Mesendoderm (in vitro differentiated cells): ENCODE results near the gene DUSP10.
A peak's percentile ranks its signal among the peaks of the same experiment; 100 is the strongest.

Source experiments
- DNase-seq: peaks from one replicate; pipeline ENCODE4 v3.0.0; 2013
- H2AK5ac ChIP-seq: 2 replicates; pipeline ENCODE4 v1.6.1; 2013; ENCODE audit warnings: low read length, inconsistent platforms
- H2BK120ac ChIP-seq: 2 replicates; pipeline ENCODE4 v1.6.1; 2013; ENCODE audit warnings: low read depth, mild to moderate bottlenecking, low read length, moderate library complexity, mixed read lengths
- H2BK15ac ChIP-seq: replicated peaks from 2 replicates; pipeline ENCODE4 v1.6.1; 2013; ENCODE audit warnings: low read depth, mild to moderate bottlenecking, moderate library complexity
- H2BK5ac ChIP-seq: 2 replicates; pipeline ENCODE4 v1.6.1; 2013; ENCODE audit warnings: low read length, inconsistent platforms
- H3K18ac ChIP-seq: 2 replicates; pipeline ENCODE4 v1.6.1; 2013; ENCODE audit warnings: mild to moderate bottlenecking, low read length, mixed read lengths
- H3K23ac ChIP-seq: one replicate; pipeline ENCODE4 v1.6.1; 2013; ENCODE audit warnings: low read length
- H3K27ac ChIP-seq: 2 replicates; pipeline ENCODE4 v1.5.1; 2013; ENCODE audit warnings: low read depth, mild to moderate bottlenecking, inconsistent platforms, low read length, moderate library complexity
- H3K27me3 ChIP-seq: 2 replicates; pipeline ENCODE4 v1.6.1; 2013; ENCODE audit warnings: low read length, control low read depth, mild to moderate bottlenecking, inconsistent platforms; ENCODE audit not compliant: insufficient read depth, poor library complexity
- H3K36me3 ChIP-seq: 2 replicates; pipeline ENCODE4 v1.6.1; 2013; ENCODE audit warnings: low read length, inconsistent platforms; ENCODE audit not compliant: control insufficient read depth, insufficient read depth
- H3K4ac ChIP-seq: one replicate; pipeline ENCODE4 v1.6.1; 2013; ENCODE audit warnings: low read depth, mild to moderate bottlenecking, low read length, moderate library complexity
- H3K4me1 ChIP-seq: 2 replicates; pipeline ENCODE4 v1.6.1; 2013; ENCODE audit warnings: low read depth, low read length, inconsistent platforms; ENCODE audit not compliant: control insufficient read depth
- H3K4me2 ChIP-seq: 2 replicates; pipeline ENCODE4 v1.6.1; 2013; ENCODE audit warnings: low read length
- H3K4me3 ChIP-seq: 2 replicates; pipeline ENCODE4 v1.5.1; 2013; ENCODE audit warnings: mild to moderate bottlenecking, low read length
- H3K56ac ChIP-seq: one replicate; pipeline ENCODE4 v1.6.1; 2013; ENCODE audit warnings: low read length
- H3K79me1 ChIP-seq: 2 replicates; pipeline ENCODE4 v1.6.1; 2013; ENCODE audit warnings: low read length, inconsistent platforms
- H3K79me2 ChIP-seq: 2 replicates; pipeline ENCODE4 v1.6.1; 2013; ENCODE audit warnings: mild to moderate bottlenecking, low read length; ENCODE audit not compliant: control insufficient read depth, insufficient read depth
- H3K9ac ChIP-seq: 2 replicates; pipeline ENCODE4 v1.6.1; 2013; ENCODE audit warnings: low read length, inconsistent platforms
- H4K5ac ChIP-seq: one replicate; pipeline ENCODE4 v1.6.1; 2013; ENCODE audit warnings: low read length
- H4K8ac ChIP-seq: one replicate; pipeline ENCODE4 v1.6.1; 2013; ENCODE audit warnings: low read depth, mild to moderate bottlenecking, control low read depth, low read length, moderate library complexity
- WGBS: extraction: QIAGEN DNeasy Blood & Tissue Kit; methylation state at CpG from one replicate; pipeline ENCODE4 v1.1.7; 2013; ENCODE audit warnings: low lambda C conversion rate, missing lambda C conversion rate; ENCODE audit not compliant: insufficient coverage; ENCODE audit errors: extremely low coverage; 5-methylcytosine and 5-hydroxymethylcytosine counted together

DUSP10 gene

GRCh38 chr1:221678014-221678413 lies 63.9 kb downstream of the DUSP10 start:
- no peak overlapping the region for H2BK120ac ChIP-seq
- no peak overlapping the region for H3K18ac ChIP-seq
- H3K4ac ChIP-seq = no peak overlapping the region
- no peak overlapping the region for H3K56ac ChIP-seq
- H3K79me2 ChIP-seq = no peaks in the 10 kb centered on the region
- no peak overlapping the region for H3K4me3 ChIP-seq
- no peaks in the 10 kb centered on the region for H3K79me1 ChIP-seq
- no peak overlapping the region for H4K5ac ChIP-seq
- H3K27me3 ChIP-seq = no peaks in the 10 kb centered on the region
- H3K9ac ChIP-seq = no peak overlapping the region
- H3K4me2 ChIP-seq = no peak overlapping the region
- no peak overlapping the region for H4K8ac ChIP-seq
- no peak for DNase-seq
- no peak overlapping the region for H2AK5ac ChIP-seq
- H2BK5ac ChIP-seq = no peak overlapping the region
- WGBS = no CpG with 5 or more reads among the region's 1 CpG
- no peak overlapping the region for H2BK15ac ChIP-seq
- H3K23ac ChIP-seq = no peak overlapping the region
- no peaks in the 10 kb centered on the region for H3K4me1 ChIP-seq
- no peaks in the 10 kb centered on the region for H3K36me3 ChIP-seq
- H3K27ac ChIP-seq = no peak overlapping the region

DNA sequence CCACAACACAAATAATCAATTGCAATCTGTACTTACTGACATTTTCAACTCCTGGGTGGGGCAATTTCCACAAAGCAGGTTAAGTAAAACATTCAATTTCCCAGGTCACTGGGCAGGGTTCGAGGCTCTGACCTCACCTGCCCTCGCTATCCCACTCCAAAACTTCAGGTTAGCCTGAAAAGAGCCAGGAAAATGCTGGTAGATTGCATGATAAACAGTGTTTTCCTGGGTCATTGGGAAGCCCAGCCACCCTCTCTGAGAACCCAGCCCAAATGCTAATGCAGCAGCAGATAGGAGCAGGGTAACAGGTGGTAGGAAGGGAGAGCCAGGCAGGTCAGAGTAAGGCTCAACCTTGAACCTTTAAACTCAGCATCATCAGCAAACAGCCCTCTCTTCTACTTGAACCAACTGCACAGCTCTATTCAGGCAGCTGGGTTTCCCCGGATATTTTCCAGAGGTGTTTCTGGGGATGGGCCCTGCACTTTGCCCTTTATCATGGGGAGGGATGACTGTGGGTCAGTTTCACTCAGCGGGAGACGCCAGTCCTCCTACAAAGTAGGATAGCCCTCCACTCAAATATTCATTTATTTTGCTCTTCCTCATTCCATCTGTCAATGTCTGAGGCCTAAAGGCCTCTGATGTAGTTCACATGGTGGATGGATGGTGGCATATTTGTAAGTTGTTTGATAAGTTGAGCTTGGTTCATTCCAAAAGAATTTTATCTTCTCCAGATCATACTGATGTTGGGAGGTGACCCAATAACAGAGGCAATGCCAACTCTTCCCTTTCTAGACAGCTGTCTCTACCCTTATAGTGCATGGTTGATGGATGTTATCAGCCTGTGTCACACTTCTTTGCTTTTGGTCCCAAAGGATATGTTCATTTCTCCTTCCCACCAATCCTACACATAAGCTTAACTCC lies 65.7 kb downstream of the DUSP10 start:
- Histone ChIP-seq H3K36me3 (no peaks in the 10 kb centered on the region), H4K8ac (no peak overlapping the region), H3K27me3 (no peaks in the 10 kb centered on the region), H3K4ac (no peak overlapping the region), H3K9ac (no peak overlapping the region), H3K56ac (no peak overlapping the region), H3K4me3 (no peak overlapping the region), H2BK120ac (no peak overlapping the region), H2AK5ac (no peak overlapping the region), H3K27ac (no peak overlapping the region), H4K5ac (no peak overlapping the region), H2BK15ac (no peak overlapping the region), H2BK5ac (no peak overlapping the region), H3K18ac (no peak overlapping the region), H3K4me2 (no peak overlapping the region), H3K23ac (no peak overlapping the region), H3K4me1 (no peaks in the 10 kb centered on the region), H3K79me1 (no peaks in the 10 kb centered on the region), H3K79me2 (no peaks in the 10 kb centered on the region)
- no peak for DNase-seq
- WGBS = no CpG with 5 or more reads among the region's 5 CpGs

DNA sequence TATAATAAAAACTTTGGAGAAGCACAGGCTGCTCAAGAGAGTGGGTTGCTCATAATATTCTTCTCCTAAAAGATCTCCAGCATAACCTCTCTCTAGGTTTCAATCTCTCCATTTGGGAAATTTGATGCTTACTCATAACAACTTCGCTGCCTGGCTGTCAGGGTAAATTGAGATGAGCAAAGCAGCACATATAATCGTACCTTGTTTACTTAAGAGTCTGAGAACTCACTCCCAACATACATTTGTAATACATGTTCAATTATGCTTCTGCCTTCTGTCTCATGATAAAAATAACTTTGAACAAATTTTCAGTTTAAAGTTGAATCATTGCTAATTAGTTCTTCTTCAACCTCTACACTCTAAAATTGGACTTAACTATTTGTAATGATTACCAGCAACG lies 68.9 kb downstream of the DUSP10 start:
- H3K23ac ChIP-seq = no peak overlapping the region
- no peaks in the 10 kb centered on the region for H3K27me3 ChIP-seq
- H3K79me1 ChIP-seq = no peaks in the 10 kb centered on the region
- H3K18ac ChIP-seq = no peak overlapping the region
- no peak overlapping the region for H2AK5ac ChIP-seq
- H3K79me2 ChIP-seq = no peaks in the 10 kb centered on the region
- WGBS = no CpG with 5 or more reads among the region's 3 CpGs
- H3K36me3 ChIP-seq = no peaks in the 10 kb centered on the region
- no peak overlapping the region for H3K4ac ChIP-seq
- no peak overlapping the region for H2BK120ac ChIP-seq
- no peak overlapping the region for H3K27ac ChIP-seq
- H4K8ac ChIP-seq = no peak overlapping the region
- no peak overlapping the region for H4K5ac ChIP-seq
- H2BK15ac ChIP-seq = no peak overlapping the region
- no peak for DNase-seq
- no peaks in the 10 kb centered on the region for H3K4me1 ChIP-seq
- H3K9ac ChIP-seq = no peak overlapping the region
- H3K56ac ChIP-seq = no peak overlapping the region
- H3K4me3 ChIP-seq = no peak overlapping the region
- H3K4me2 ChIP-seq = no peak overlapping the region
- H2BK5ac ChIP-seq = no peak overlapping the region

DNA sequence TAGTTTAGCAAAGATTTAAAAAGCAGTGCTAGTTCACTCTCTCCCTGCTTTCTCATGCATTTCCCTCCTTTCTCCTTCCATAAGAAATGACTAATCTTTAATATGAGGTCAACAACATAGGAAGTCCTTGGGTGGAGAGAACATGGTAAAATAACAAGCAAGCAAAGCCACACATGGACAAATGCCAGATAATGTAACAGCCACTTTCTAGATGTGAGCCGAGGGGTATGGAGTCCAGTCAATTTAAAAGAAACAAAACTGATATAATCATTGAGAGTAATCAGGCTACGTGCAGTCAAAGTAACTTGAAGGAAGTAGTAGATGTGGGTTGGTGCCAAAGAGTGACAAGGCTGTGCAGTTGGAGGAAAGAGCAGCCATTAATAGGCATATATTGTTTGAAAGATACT lies 69.6 kb downstream of the DUSP10 start:
- Histone ChIP-seq H2AK5ac (no peak overlapping the region), H3K4me3 (no peak overlapping the region), H4K5ac (no peak overlapping the region), H3K79me2 (no peaks in the 10 kb centered on the region), H3K18ac (no peak overlapping the region), H3K36me3 (no peaks in the 10 kb centered on the region), H3K23ac (no peak overlapping the region), H2BK5ac (no peak overlapping the region), H3K4me2 (no peak overlapping the region), H3K79me1 (no peaks in the 10 kb centered on the region), H2BK120ac (no peak overlapping the region), H3K56ac (no peak overlapping the region), H3K9ac (no peak overlapping the region), H3K4ac (no peak overlapping the region), H3K27ac (no peak overlapping the region), H3K27me3 (no peaks in the 10 kb centered on the region), H2BK15ac (no peak overlapping the region), H3K4me1 (no peaks in the 10 kb centered on the region), H4K8ac (no peak overlapping the region)
- no CpG with 5 or more reads among the region's 2 CpGs for WGBS
- no peak for DNase-seq

- Histone ChIP-seq H3K23ac (no peak overlapping the region), H3K79me2 (no peaks in the 10 kb centered on the region), H3K56ac (no peak overlapping the region), H3K27me3 (no peaks in the 10 kb centered on the region), H3K4me1 (no peaks in the 10 kb centered on the region), H2BK15ac (no peak overlapping the region), H3K79me1 (no peaks in the 10 kb centered on the region), H3K4ac (no peak overlapping the region), H2BK5ac (no peak overlapping the region), H3K27ac (no peak overlapping the region), H3K9ac (no peak overlapping the region), H4K5ac (no peak overlapping the region), H2AK5ac (no peak overlapping the region), H4K8ac (no peak overlapping the region), H3K36me3 (no peaks in the 10 kb centered on the region), H2BK120ac (no peak overlapping the region), H3K4me2 (no peak overlapping the region), H3K18ac (no peak overlapping the region), H3K4me3 (no peak overlapping the region)
- no CpG with 5 or more reads among the region's 2 CpGs for WGBS
- DNase-seq = no peak
Measured at GRCh38 chr1:221670081-221670480, 71.8 kb downstream of the DUSP10 start.

- Histone ChIP-seq H3K23ac (no peak overlapping the region), H3K4me3 (no peak overlapping the region), H3K18ac (no peak overlapping the region), H3K79me1 (no peaks in the 10 kb centered on the region), H3K4ac (no peak overlapping the region), H2BK120ac (no peak overlapping the region), H3K9ac (no peak overlapping the region), H3K4me2 (no peak overlapping the region), H2BK15ac (no peak overlapping the region), H3K36me3 (no peaks in the 10 kb centered on the region), H2BK5ac (no peak overlapping the region), H3K4me1 (no peaks in the 10 kb centered on the region), H3K27me3 (no peaks in the 10 kb centered on the region), H3K56ac (no peak overlapping the region), H2AK5ac (no peak overlapping the region), H4K8ac (no peak overlapping the region), H3K79me2 (no peaks in the 10 kb centered on the region), H3K27ac (no peak overlapping the region), H4K5ac (no peak overlapping the region)
- DNase-seq = peak; percentile 45
Measured at GRCh38 chr1:221669441-221669840, 72.4 kb downstream of the DUSP10 start.
